Neural progenitor cell (in vitro differentiated cells): ENCODE measurements around the gene DPM3. TPM values are rescaled to one million over a fixed set of nuclear protein-coding genes. Genes with fewer than 3 reads are reported as not detected.

ENCODE experiments used
- DNase-seq: peaks from one replicate; pipeline ENCODE4 v3.0.0-alpha.2; 2016; ENCODE audit warnings: low spot score
- H2AFZ ChIP-seq: fragments of 200-600 bp; sonication (generic); replicated peaks from 2 replicates; pipeline ENCODE4 v1.6.1; 2016; ENCODE audit warnings: antibody characterized with exemption
- H3F3A ChIP-seq: fragments of 200-600 bp; sonication (generic); 2 replicates; pipeline ENCODE4 v1.6.1; 2016; ENCODE audit warnings: antibody characterized with exemption, low read depth
- H3K27ac ChIP-seq: fragments of 200-600 bp; sonication (generic); 2 replicates; pipeline ENCODE4 v1.5.1; 2016; ENCODE audit warnings: mild to moderate bottlenecking
- H3K27me3 ChIP-seq: fragments of 200-600 bp; sonication (generic); 2 replicates; pipeline ENCODE4 v1.6.1; 2016; ENCODE audit warnings: mild to moderate bottlenecking, moderate library complexity
- H3K36me3 ChIP-seq: fragments of 200-600 bp; sonication (generic); 2 replicates; pipeline ENCODE4 v1.5.1; 2016
- H3K4me1 ChIP-seq: fragments of 200-600 bp; sonication (generic); 2 replicates; pipeline ENCODE4 v1.6.1; 2016; ENCODE audit warnings: mixed run types
- H3K4me2 ChIP-seq: fragments of 200-600 bp; sonication (generic); 2 replicates; pipeline ENCODE4 v1.6.1; 2016
- H3K4me3 ChIP-seq: fragments of 200-600 bp; sonication (generic); 2 replicates; pipeline ENCODE4 v1.5.1; 2016
- H3K79me2 ChIP-seq: fragments of 200-600 bp; sonication (generic); 2 replicates; pipeline ENCODE4 v1.6.1; 2016; ENCODE audit warnings: low read depth
- H3K9ac ChIP-seq: fragments of 200-600 bp; sonication (generic); 2 replicates; pipeline ENCODE4 v1.6.1; 2016
- H3K9me3 ChIP-seq: fragments of 200-600 bp; sonication (generic); 2 replicates; pipeline ENCODE4 v1.5.1; 2016; ENCODE audit warnings: low read depth
- H4K20me1 ChIP-seq: fragments of 200-600 bp; sonication (generic); 2 replicates; pipeline ENCODE4 v1.6.1; 2016; ENCODE audit warnings: low read depth
- H3K27ac Mint-ChIP-seq: 3 replicates; pipeline ENCODE4 v1.8.0; 2021; ENCODE audit warnings: mixed read lengths
- H3K27me3 Mint-ChIP-seq: 2 replicates; pipeline ENCODE4 v1.8.0; 2022; ENCODE audit warnings: low read depth, mild to moderate bottlenecking, inconsistent platforms, moderate library complexity, mixed read lengths; ENCODE audit not compliant: insufficient read depth
- H3K36me3 Mint-ChIP-seq: 3 replicates; pipeline ENCODE4 v1.8.0; 2021; ENCODE audit warnings: mixed read lengths
- H3K4me1 Mint-ChIP-seq: 3 replicates; pipeline ENCODE4 v1.8.0; 2021; ENCODE audit warnings: mixed read lengths
- H3K4me3 Mint-ChIP-seq: 3 replicates; pipeline ENCODE4 v1.8.0; 2021; ENCODE audit warnings: mild to moderate bottlenecking, moderate library complexity, mixed read lengths
- H3K9me3 Mint-ChIP-seq: 3 replicates; pipeline ENCODE4 v1.8.0; 2020; ENCODE audit warnings: mixed read lengths
- EZH2 ChIP-seq: fragments of 200-600 bp; sonication (generic); IDR thresholded peaks from 2 replicates; pipeline ENCODE4 v1.6.1; 2017; ENCODE audit warnings: antibody characterized with exemption, mild to moderate bottlenecking, moderate library complexity
- EZH2phosphoT487 ChIP-seq: fragments of 200-600 bp; sonication (generic); IDR thresholded peaks from 2 replicates; pipeline ENCODE4 v1.6.1; 2017; ENCODE audit warnings: antibody characterized with exemption
- total RNA-seq: library from RNA; depleted of rRNA; stranded (reverse); fragments of >200 nt; gene quantifications from 2 replicates; pipeline ENCODE4 v1.2.3, GENCODE V29; 2015; ENCODE audit warnings: low replicate concordance
- TF ChIP-seq, protein P1 (sequence below): fragments of 200-600 bp; sonication (generic); IDR thresholded peaks from 2 replicates; pipeline ENCODE4 v1.5.1; 2017; ENCODE audit warnings: antibody characterized with exemption, mild to moderate bottlenecking

DPM3 gene
- total RNA-seq, 1 donor from 2014 or later, result 16.8 TPM

DNA sequence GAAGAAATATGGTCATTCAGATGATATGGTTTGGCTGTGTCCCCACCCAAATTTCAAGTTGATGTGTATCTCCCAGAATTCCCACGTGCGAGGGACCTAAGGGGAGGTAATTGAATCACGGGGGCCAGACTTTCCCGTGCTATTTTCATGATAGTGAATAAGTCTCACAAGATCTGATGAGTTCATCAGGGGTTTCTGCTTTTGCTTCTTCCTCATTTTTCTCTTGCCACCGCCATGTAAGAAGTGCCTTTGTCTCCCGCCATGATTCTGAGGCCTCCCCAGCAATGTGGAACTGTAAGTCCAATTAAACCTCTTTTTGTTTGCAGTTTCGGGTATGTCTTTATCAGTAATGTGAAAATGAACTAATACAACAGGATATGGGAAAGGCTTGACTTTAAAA lies 1.4 kb upstream of the DPM3 start:
- H3K36me3 Mint-ChIP-seq, result peaks cover 11% of the 10 kb centered on the region
- peak overlapping the region; percentile 22 for H3K4me3 Mint-ChIP-seq

DNA sequence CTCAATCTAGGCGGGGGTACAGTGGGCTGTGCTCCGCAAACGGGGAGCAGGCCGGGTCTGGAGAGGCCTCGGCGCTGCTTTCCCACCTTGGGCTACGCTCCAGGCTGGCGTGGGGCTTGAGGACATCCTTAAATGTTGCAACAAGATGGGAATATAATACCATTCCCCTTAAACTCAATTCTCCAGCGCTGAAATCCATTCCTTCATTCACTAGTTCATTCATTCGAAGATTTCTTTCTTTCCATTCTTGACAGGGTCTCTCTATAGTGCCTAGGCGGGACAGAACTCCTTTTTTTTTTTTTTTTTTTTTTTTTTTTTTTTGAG lies 261 bp upstream of the DPM3 start:
- H3K27ac Mint-ChIP-seq, result peak overlapping the region; percentile 95

More for the DNA sequence above, 1.4 kb upstream of the DPM3 start:
- Mint-ChIP-seq H3K27ac (no peak overlapping the region), H3K9me3 (no peaks in the 10 kb centered on the region), H3K4me1 (peaks cover 29% of the 10 kb centered on the region), H3K27me3 (peaks cover 7% of the 10 kb centered on the region)
- H3F3A ChIP-seq, result peaks cover 17% of the 10 kb centered on the region
- peaks cover 3% of the 10 kb centered on the region for H4K20me1 ChIP-seq
- H2AFZ ChIP-seq, result no peak overlapping the region
- H3K9me3 ChIP-seq, result no peaks in the 10 kb centered on the region
- DNase-seq, result no peak
- no peak overlapping the region for H3K4me3 ChIP-seq
- H3K36me3 ChIP-seq, result no peaks in the 10 kb centered on the region
- no peak overlapping the region for H3K27ac ChIP-seq
- peaks cover 43% of the 10 kb centered on the region for H3K27me3 ChIP-seq
- H3K4me2 ChIP-seq, result no peak overlapping the region
- H3K4me1 ChIP-seq, result no peaks in the 10 kb centered on the region
- no peak overlapping the region for H3K9ac ChIP-seq
- H3K79me2 ChIP-seq, result peaks cover 34% of the 10 kb centered on the region
- TF ChIP-seq, protein P1, sequence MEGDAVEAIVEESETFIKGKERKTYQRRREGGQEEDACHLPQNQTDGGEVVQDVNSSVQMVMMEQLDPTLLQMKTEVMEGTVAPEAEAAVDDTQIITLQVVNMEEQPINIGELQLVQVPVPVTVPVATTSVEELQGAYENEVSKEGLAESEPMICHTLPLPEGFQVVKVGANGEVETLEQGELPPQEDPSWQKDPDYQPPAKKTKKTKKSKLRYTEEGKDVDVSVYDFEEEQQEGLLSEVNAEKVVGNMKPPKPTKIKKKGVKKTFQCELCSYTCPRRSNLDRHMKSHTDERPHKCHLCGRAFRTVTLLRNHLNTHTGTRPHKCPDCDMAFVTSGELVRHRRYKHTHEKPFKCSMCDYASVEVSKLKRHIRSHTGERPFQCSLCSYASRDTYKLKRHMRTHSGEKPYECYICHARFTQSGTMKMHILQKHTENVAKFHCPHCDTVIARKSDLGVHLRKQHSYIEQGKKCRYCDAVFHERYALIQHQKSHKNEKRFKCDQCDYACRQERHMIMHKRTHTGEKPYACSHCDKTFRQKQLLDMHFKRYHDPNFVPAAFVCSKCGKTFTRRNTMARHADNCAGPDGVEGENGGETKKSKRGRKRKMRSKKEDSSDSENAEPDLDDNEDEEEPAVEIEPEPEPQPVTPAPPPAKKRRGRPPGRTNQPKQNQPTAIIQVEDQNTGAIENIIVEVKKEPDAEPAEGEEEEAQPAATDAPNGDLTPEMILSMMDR, result no peak
- TF ChIP-seq EZH2 (no peak), EZH2phosphoT487 (no peak)

DNA sequence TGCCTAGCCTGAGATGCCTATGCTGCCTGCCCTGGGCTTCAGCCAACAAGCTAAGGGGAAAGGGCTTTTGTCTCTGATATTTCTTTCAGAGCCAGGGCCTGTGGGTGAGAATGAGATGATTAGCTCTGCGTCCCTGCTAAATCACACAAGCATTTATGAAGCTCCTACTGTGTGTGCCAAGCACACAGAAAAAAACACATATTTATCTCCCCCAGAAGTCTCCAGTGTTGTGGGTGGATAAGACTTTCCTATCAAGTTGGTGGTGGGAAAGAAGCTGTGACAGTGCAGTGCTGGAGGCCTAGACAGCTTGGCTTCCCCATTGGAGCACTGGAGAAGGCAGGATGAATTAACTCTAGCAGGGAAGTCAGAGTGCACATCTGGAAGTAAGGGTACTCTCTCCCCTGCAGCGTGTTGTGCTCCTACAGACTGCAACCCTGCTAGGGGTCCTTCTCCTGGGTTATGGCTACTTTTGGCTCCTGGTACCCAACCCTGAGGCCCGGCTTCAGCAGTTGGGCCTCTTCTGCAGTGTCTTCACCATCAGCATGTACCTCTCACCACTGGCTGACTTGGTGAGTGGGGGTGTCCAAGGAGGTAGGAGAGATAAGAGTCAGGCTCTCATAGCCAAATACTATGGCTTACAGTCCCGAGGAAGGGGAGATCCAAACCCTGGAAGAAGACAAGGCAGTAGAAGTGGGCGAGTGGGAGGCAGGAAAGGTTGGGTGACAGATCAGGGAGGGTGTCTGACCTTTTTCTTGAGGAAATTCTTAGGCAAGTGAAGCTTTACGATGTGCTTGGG lies 3.0 kb downstream of the DPM3 start:
- Histone ChIP-seq H3K27me3 (peaks cover 16% of the 10 kb centered on the region), H3K4me2 (peak overlapping the region; percentile 86), H4K20me1 (peaks cover 3% of the 10 kb centered on the region), H3K36me3 (no peaks in the 10 kb centered on the region), H3K4me3 (peak overlapping the region; percentile 66), H3F3A (peaks cover 37% of the 10 kb centered on the region), H3K27ac (no peak overlapping the region), H3K9ac (no peak overlapping the region), H3K9me3 (no peaks in the 10 kb centered on the region), H3K79me2 (peaks cover 36% of the 10 kb centered on the region), H2AFZ (no peak overlapping the region), H3K4me1 (peaks cover 4% of the 10 kb centered on the region)
- peak overlapping the region; percentile 97 for H3K4me3 Mint-ChIP-seq
- peaks cover 13% of the 10 kb centered on the region for H3K36me3 Mint-ChIP-seq
- DNase-seq, result no peak
- TF ChIP-seq, protein P1, result no peak
- TF ChIP-seq EZH2phosphoT487, result no peak
- TF ChIP-seq EZH2, result no peak
- H3K27ac Mint-ChIP-seq, result no peak overlapping the region
- no peaks in the 10 kb centered on the region for H3K9me3 Mint-ChIP-seq
- peaks cover 35% of the 10 kb centered on the region for H3K4me1 Mint-ChIP-seq
- H3K27me3 Mint-ChIP-seq, result peaks cover 8% of the 10 kb centered on the region

More for the DNA sequence above, 261 bp upstream of the DPM3 start:
- no peak for DNase-seq
- no peak overlapping the region for H3K27ac ChIP-seq
- H4K20me1 ChIP-seq, result peaks cover 3% of the 10 kb centered on the region
- peak overlapping the region; percentile 98 for H3K4me2 ChIP-seq
- no peaks in the 10 kb centered on the region for H3K36me3 ChIP-seq
- Mint-ChIP-seq H3K9me3 (no peaks in the 10 kb centered on the region), H3K36me3 (peaks cover 11% of the 10 kb centered on the region), H3K4me1 (peaks cover 25% of the 10 kb centered on the region), H3K4me3 (peak overlapping the region; percentile 97), H3K27me3 (peaks cover 6% of the 10 kb centered on the region)
- H3K9ac ChIP-seq, result no peak overlapping the region
- no peaks in the 10 kb centered on the region for H3K9me3 ChIP-seq
- peak overlapping the region; percentile 94 for H3K4me3 ChIP-seq
- H3F3A ChIP-seq, result peaks cover 28% of the 10 kb centered on the region
- no peaks in the 10 kb centered on the region for H3K4me1 ChIP-seq
- TF ChIP-seq EZH2, result no peak
- H2AFZ ChIP-seq, result peak overlapping the region; percentile 96
- peaks cover 40% of the 10 kb centered on the region for H3K27me3 ChIP-seq
- peaks cover 36% of the 10 kb centered on the region for H3K79me2 ChIP-seq

DNA sequence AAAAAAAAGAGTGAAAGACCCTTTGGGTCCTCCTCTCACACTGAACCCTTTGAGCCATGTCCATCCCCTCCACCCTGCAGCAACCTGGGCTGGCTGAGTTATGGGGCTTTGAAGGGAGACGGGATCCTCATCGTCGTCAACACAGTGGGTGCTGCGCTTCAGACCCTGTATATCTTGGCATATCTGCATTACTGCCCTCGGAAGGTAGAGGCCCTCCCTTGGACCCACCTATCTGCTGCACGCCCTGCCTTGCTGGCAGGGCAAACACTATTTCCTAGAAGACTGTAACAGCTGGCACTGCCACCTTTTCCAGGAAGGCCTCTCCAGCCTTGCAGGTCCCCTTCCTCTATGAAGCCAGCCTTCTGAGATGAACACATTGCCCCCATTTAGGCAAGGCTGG lies 3.6 kb downstream of the DPM3 start:
- H3K4me1 ChIP-seq, result peaks cover 4% of the 10 kb centered on the region
- peaks cover 10% of the 10 kb centered on the region for H3K27me3 ChIP-seq
- Mint-ChIP-seq H3K27me3 (peaks cover 8% of the 10 kb centered on the region), H3K4me3 (peak overlapping the region; percentile 97), H3K4me1 (peaks cover 37% of the 10 kb centered on the region), H3K9me3 (no peaks in the 10 kb centered on the region), H3K36me3 (peaks cover 13% of the 10 kb centered on the region), H3K27ac (peak overlapping the region; percentile 46)
- H3K4me3 ChIP-seq, result peak overlapping the region; percentile 66
- H3F3A ChIP-seq, result peaks cover 37% of the 10 kb centered on the region
- no peak for DNase-seq
- no peak overlapping the region for H3K27ac ChIP-seq
- H3K9me3 ChIP-seq, result no peaks in the 10 kb centered on the region
- H3K4me2 ChIP-seq, result peak overlapping the region; percentile 86
- no peak overlapping the region for H2AFZ ChIP-seq
- peaks cover 3% of the 10 kb centered on the region for H4K20me1 ChIP-seq
- H3K36me3 ChIP-seq, result no peaks in the 10 kb centered on the region
- H3K9ac ChIP-seq, result no peak overlapping the region
- H3K79me2 ChIP-seq, result peaks cover 36% of the 10 kb centered on the region
- TF ChIP-seq EZH2, result no peak
- no peak for TF ChIP-seq EZH2phosphoT487
- TF ChIP-seq, protein P1, result no peak
